K562 (cell line): ENCODE data around the gene TAF7L. TPM values are rescaled to one million over a fixed set of nuclear protein-coding genes. Genes with fewer than 3 reads are reported as not detected.

ENCODE experiments used
- ATAC-seq: fragments of 200-7000 bp; cut with Tn5 transposase; 3 replicates; pipeline ENCODE4 v1.9.1; 2020; ENCODE audit warnings: moderate library complexity
- BruUV-seq: library from RNA; stranded (reverse); fragments of 400-500 nt; replicated peaks from 2 replicates; lab custom pipeline; 2021; lab: Mats Ljungman, UMichigan
- CTCF ChIA-PET: fragments of 300-600 bp; formaldehyde crosslinking; extraction: SDS; loops from one replicate; lab custom pipeline; 2021; ENCODE audit warnings: low intra/inter-chr PET ratio; lab: Yijun Ruan, JAX
- POLR2A ChIA-PET: fragments of 300-600, 350-650 bp; sonication (Branson Sonifier 250); formaldehyde crosslinking; extraction: SDS; loops from one replicate; lab custom pipeline; 2021; ENCODE audit warnings: antibody characterized with exemption, inconsistent platforms; lab: Yijun Ruan, JAX
- DNase-seq, 4 experiments: peaks; one replicate each; pipeline versions ENCODE4 v3.0.0 to v3.0.0-alpha.2; 2011 to 2018; ENCODE audit warnings: low spot score in 3 of 4, mixed read lengths in 3 of 4; ENCODE audit errors: extremely low read depth in 1 of 4
- FAIRE-seq: peaks from 2 replicates; lab custom pipeline; 2011; peaks lifted over from hg19 to GRCh38; lab: Jason Lieb, UNC
- H2AFZ ChIP-seq: 2 replicates; pipeline ENCODE4 v1.6.0; 2011; ENCODE audit warnings: low read depth, low read length, control low read depth, inconsistent platforms
- H3K27ac ChIP-seq: fragments of 200-600 bp; 3 replicates; pipeline ENCODE4 v1.8.0; 2011; ENCODE audit warnings: low read depth, mild to moderate bottlenecking, control low read depth, inconsistent platforms, low read length, moderate library complexity, mixed read lengths; ENCODE audit errors: extremely low read depth
- H3K27me3 ChIP-seq, 2 experiments: fragments of 300-600 bp in 1 of 2; 2 replicates in 1 of 2; 3 replicates in 1 of 2; pipeline versions ENCODE4 v1.6.0 to v1.8.0; 2011; ENCODE audit warnings: inconsistent platforms in 2 of 2, low read length in 2 of 2, mild to moderate bottlenecking in 1 of 2, mixed read lengths in 1 of 2, moderate library complexity in 1 of 2; ENCODE audit not compliant: control insufficient read depth in 2 of 2, insufficient read depth in 2 of 2
- H3K36me3 ChIP-seq: fragments of 300-600 bp; 3 replicates; pipeline ENCODE4 v1.8.0; 2011; ENCODE audit warnings: mild to moderate bottlenecking, low read length, inconsistent platforms; ENCODE audit not compliant: control insufficient read depth, insufficient read depth
- H3K4me1 ChIP-seq, 2 experiments: fragments of 200-600 bp in 1 of 2; replicated peaks in 1 of 2; 2 replicates in 1 of 2; 3 replicates in 1 of 2; pipeline versions ENCODE4 v1.5.1 to v1.8.0; 2011; ENCODE audit warnings: inconsistent platforms in 2 of 2, low read length in 2 of 2, mild to moderate bottlenecking in 1 of 2, mixed read lengths in 1 of 2, moderate library complexity in 1 of 2; ENCODE audit not compliant: control insufficient read depth in 2 of 2, insufficient read depth in 2 of 2
- H3K4me2 ChIP-seq: 2 replicates; pipeline ENCODE4 v1.6.1; 2011; ENCODE audit warnings: low read length, control low read depth, inconsistent platforms, mixed read lengths; ENCODE audit not compliant: insufficient read depth
- H3K4me3 ChIP-seq: fragments of 200-600 bp; sonication (generic), shearing (Covaris generic); 2 replicates; pipeline ENCODE4 v1.5.1; 2016; ENCODE audit warnings: control low read depth, inconsistent platforms
- H3K79me2 ChIP-seq: fragments of 200-600 bp; 3 replicates; pipeline ENCODE4 v1.8.0; 2011; ENCODE audit warnings: low read length, inconsistent platforms; ENCODE audit not compliant: control insufficient read depth, insufficient read depth
- H3K9ac ChIP-seq, 2 experiments: 2 replicates each; pipeline versions ENCODE4 v1.6.0 to v1.6.1; 2011; ENCODE audit warnings: low read depth in 2 of 2, low read length in 2 of 2, control low read depth in 1 of 2, inconsistent platforms in 1 of 2, mild to moderate bottlenecking in 1 of 2, mixed read lengths in 1 of 2; ENCODE audit not compliant: insufficient read depth in 1 of 2
- H3K9me1 ChIP-seq: one replicate; pipeline ENCODE4 v1.6.0; 2011; ENCODE audit warnings: inconsistent platforms, mild to moderate bottlenecking, low read length, moderate library complexity; ENCODE audit not compliant: control insufficient read depth, insufficient read depth
- H3K9me3 ChIP-seq: replicated peaks from 2 replicates; pipeline ENCODE4 v1.5.1; 2011; ENCODE audit warnings: low read depth, low read length, inconsistent platforms; ENCODE audit not compliant: control insufficient read depth, insufficient read depth
- H4K20me1 ChIP-seq: replicated peaks from 2 replicates; pipeline ENCODE4 v1.6.1; 2011; ENCODE audit warnings: low read length, inconsistent platforms, mixed read lengths; ENCODE audit not compliant: control insufficient read depth, insufficient read depth
- GTF2F1 ChIP-seq: IDR thresholded peaks from 2 replicates; pipeline ENCODE4 v1.6.1; 2011; ENCODE audit warnings: low read depth, low read length, improper control_type of control experiment
- HDAC1 ChIP-seq, 2 experiments: fragments of 450-650 bp; IDR thresholded peaks; 2 replicates each; pipeline ENCODE4 v1.6.1; 2016 to 2017; ENCODE audit warnings: inconsistent platforms in 1 of 2, mild to moderate bottlenecking in 1 of 2, moderate library complexity in 1 of 2
- KDM5B ChIP-seq: fragments of 200-600 bp; sonication (generic); IDR thresholded peaks from 2 replicates; pipeline ENCODE4 v1.6.1; 2012; ENCODE audit warnings: low read depth, mild to moderate bottlenecking, moderate library complexity, low read length, control low read depth, inconsistent platforms; ENCODE audit not compliant: insufficient replicate concordance
- L3MBTL2 ChIP-seq: fragments of 450-650 bp; IDR thresholded peaks from 2 replicates; pipeline ENCODE4 v1.6.1; 2016; ENCODE audit warnings: mild to moderate bottlenecking, moderate library complexity
- MAZ ChIP-seq, 2 experiments: fragments of 450-650 bp in 1 of 2; sonication (generic) in 1 of 2; formaldehyde crosslinking; IDR thresholded peaks in 1 of 2; conservative IDR thresholded peaks in 1 of 2; 2 replicates each; pipeline versions ENCODE4 v1.4.0 to v1.5.0; 2020; ENCODE audit warnings: mild to moderate bottlenecking in 1 of 2, missing genetic modification reagents in 1 of 2
- MTA2 ChIP-seq: fragments of 450-650 bp; IDR thresholded peaks from 2 replicates; pipeline ENCODE4 v1.6.1; 2016; ENCODE audit warnings: low read depth
- NCOR1 ChIP-seq: fragments of 450-650 bp; IDR thresholded peaks from 2 replicates; pipeline ENCODE4 v1.6.1; 2016; ENCODE audit warnings: mild to moderate bottlenecking, moderate library complexity
- PRPF4 ChIP-seq: fragments of 200-400 bp; formaldehyde crosslinking; IDR thresholded peaks from one replicate; pipeline ENCODE4 v1.6.1; 2017; ENCODE audit warnings: low read length, low read depth, mild to moderate bottlenecking; ENCODE audit not compliant: insufficient read depth, poor library complexity, severe bottlenecking
- RAD51 ChIP-seq: fragments of 450-650 bp; IDR thresholded peaks from 2 replicates; pipeline ENCODE4 v1.7.1; 2016; ENCODE audit warnings: low read depth, mild to moderate bottlenecking, borderline replicate concordance
- SIRT6 ChIP-seq: IDR thresholded peaks from one replicate; pipeline ENCODE4 v1.6.1; 2012; ENCODE audit warnings: low read depth, mild to moderate bottlenecking, control low read depth, inconsistent platforms, low read length, moderate library complexity
- SMC3 ChIP-seq: conservative IDR thresholded peaks from 2 replicates; pipeline ENCODE4 v1.6.1; 2011; ENCODE audit warnings: low read depth, low read length, improper control_type of control experiment; ENCODE audit not compliant: insufficient read depth
- ZNF12 ChIP-seq: sonication (generic); formaldehyde crosslinking; IDR thresholded peaks from 2 replicates; pipeline ENCODE4 v1.4.0; 2020; ENCODE audit warnings: mild to moderate bottlenecking, missing genetic modification reagents
- ZNF75A ChIP-seq: fragments of 450-650 bp; formaldehyde crosslinking; IDR thresholded peaks from 2 replicates; pipeline ENCODE4 v1.4.0; 2020; ENCODE audit warnings: mild to moderate bottlenecking
- WGBS: fragments of 100-300 bp; shearing (Covaris generic); methylation state at CpG from one replicate; pipeline ENCODE4 v1.1.6; 2016; ENCODE audit warnings: low coverage, mixed read lengths; ENCODE audit not compliant: insufficient coverage; ENCODE audit errors: missing lambda C conversion rate; 5-methylcytosine and 5-hydroxymethylcytosine counted together
- in situ Hi-C: fragments of 300-500 bp; cut with MboI; formaldehyde crosslinking; loops from 4 replicates; pipeline ENCODE4 v1.15.0; 2018; ENCODE audit warnings: inconsistent platforms, mixed read lengths
- intact Hi-C: fragments of 100-400 bp; cut with micrococcal nuclease; formaldehyde crosslinking; loops from 2 replicates; pipeline ENCODE4 v1.14.2; 2022
- polyA plus RNA-seq, 8 experiments: library from polyadenylated mRNA; depleted of rRNA in 4 of 8; stranded (reverse) in 5 of 8; unstranded in 3 of 8; fragments of >200 nt; fragmentation: Nextera tagmentation in 2 of 8; fragmentation: Illumina TruSeq in 1 of 8; extraction: Ambion mirVana in 2 of 8; extraction: Trizol in 1 of 8; gene quantifications; 2 replicates each; pipeline versions ENCODE4 v1.2.1 to v1.2.3, GENCODE V29; 2011 to 2014; ENCODE audit warnings: inconsistent platforms in 1 of 8, missing spikeins in 1 of 8
- total RNA-seq, 7 experiments: library from RNA; depleted of rRNA in 6 of 7; stranded (reverse); fragments of >200 nt in 6 of 7; fragmentation: Illumina TruSeq in 2 of 7; extraction: Trizol in 2 of 7; gene quantifications; 2 replicates each; pipeline versions ENCODE4 v1.2.1 to v1.2.3, GENCODE V29; 2011 to 2021; ENCODE audit warnings: low replicate concordance in 1 of 7
- TF ChIP-seq, protein P1 (sequence below): sonication (generic); formaldehyde crosslinking; IDR thresholded peaks from 2 replicates; pipeline ENCODE4 v1.9.0; 2022; ENCODE audit warnings: mild to moderate bottlenecking, missing genetic modification reagents
- TF ChIP-seq, protein P2 (sequence below): sonication (generic); formaldehyde crosslinking; IDR thresholded peaks from 2 replicates; pipeline ENCODE4 v1.8.1; 2023; ENCODE audit warnings: mild to moderate bottlenecking, missing genetic modification reagents
- TF ChIP-seq, protein P3 (sequence below): IDR thresholded peaks from 2 replicates; pipeline ENCODE4 v1.6.1; 2011; ENCODE audit warnings: borderline replicate concordance, low read depth, mild to moderate bottlenecking, moderate library complexity, low read length; ENCODE audit not compliant: insufficient read depth, poor library complexity, severe bottlenecking

The TAF7L gene
- total and polyA plus RNA-seq, 9 of the 15 experiments (the other 6 are each of a cell fraction or from before 2014, with no cell fraction given), result 0.07 TPM; not detected in 6

GRCh38 chrX:101287402-101287801 is 3.7 kb downstream of the TAF7L start:
- peak; percentile 13 to 49 (median 20) for DNase-seq
- no peak overlapping the region for H3K27ac ChIP-seq
- H3K4me3 ChIP-seq, result no peak overlapping the region
- ChIA-PET CTCF (interaction anchor here (0.9 kb wide), 1 partner anchor 602 kb away, joined by 4 read pairs; no protein-coding TSS in a partner anchor), POLR2A (no interaction called here)
- H3K36me3 ChIP-seq, result no peaks in the 10 kb centered on the region
- intact Hi-C loops, result loop anchor here (1.0 to 10.0 kb wide), 3 partner anchors 27 to 603 kb away; no protein-coding TSS in a partner anchor
- 0% methylated on average over 2 of the region's 2 CpGs for WGBS
- no peaks in the 10 kb centered on the region for H3K4me1 ChIP-seq
- H2AFZ ChIP-seq, result no peak overlapping the region
- no peaks in the 10 kb centered on the region for H4K20me1 ChIP-seq
- H3K9me3 ChIP-seq, result no peaks in the 10 kb centered on the region
- H3K4me2 ChIP-seq, result no peak overlapping the region
- in situ Hi-C loops, result no loop called here
- no peaks in the 10 kb centered on the region for H3K79me2 ChIP-seq
- FAIRE-seq, result peak; percentile 75
- peak; percentile 81 for ATAC-seq
- H3K27me3 ChIP-seq, result no peaks in the 10 kb centered on the region; a peak in 1 of 5 replicates
- H3K9ac ChIP-seq, result no peak overlapping the region
- BruUV-seq, result no TSS peak
- no peaks in the 10 kb centered on the region for H3K9me1 ChIP-seq
- TF ChIP-seq, protein P1, sequence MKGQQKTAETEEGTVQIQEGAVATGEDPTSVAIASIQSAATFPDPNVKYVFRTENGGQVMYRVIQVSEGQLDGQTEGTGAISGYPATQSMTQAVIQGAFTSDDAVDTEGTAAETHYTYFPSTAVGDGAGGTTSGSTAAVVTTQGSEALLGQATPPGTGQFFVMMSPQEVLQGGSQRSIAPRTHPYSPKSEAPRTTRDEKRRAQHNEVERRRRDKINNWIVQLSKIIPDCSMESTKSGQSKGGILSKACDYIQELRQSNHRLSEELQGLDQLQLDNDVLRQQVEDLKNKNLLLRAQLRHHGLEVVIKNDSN (CRISPR knock-in tag), result no peak
- TF ChIP-seq, protein P2, sequence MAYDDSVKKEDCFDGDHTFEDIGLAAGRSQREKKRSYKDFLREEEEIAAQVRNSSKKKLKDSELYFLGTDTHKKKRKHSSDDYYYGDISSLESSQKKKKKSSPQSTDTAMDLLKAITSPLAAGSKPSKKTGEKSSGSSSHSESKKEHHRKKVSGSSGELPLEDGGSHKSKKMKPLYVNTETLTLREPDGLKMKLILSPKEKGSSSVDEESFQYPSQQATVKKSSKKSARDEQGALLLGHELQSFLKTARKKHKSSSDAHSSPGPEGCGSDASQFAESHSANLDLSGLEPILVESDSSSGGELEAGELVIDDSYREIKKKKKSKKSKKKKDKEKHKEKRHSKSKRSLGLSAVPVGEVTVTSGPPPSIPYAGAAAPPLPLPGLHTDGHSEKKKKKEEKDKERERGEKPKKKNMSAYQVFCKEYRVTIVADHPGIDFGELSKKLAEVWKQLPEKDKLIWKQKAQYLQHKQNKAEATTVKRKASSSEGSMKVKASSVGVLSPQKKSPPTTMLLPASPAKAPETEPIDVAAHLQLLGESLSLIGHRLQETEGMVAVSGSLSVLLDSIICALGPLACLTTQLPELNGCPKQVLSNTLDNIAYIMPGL (CRISPR knock-in tag), result no peak
- TF ChIP-seq PRPF4 (no peak), NCOR1 (no peak), ZNF75A (CRISPR knock-in tag) (no peak), MTA2 (no peak), SMC3 (0 out of 2 replicates have a peak, but pooled peaks have one; percentile 12), ZNF12 (CRISPR knock-in tag) (no peak), L3MBTL2 (no peak), GTF2F1 (no peak), SIRT6 (no peak), MAZ (CRISPR knock-in tag; conservative IDR thresholded peaks at IDR 0.05 in 1 of 2, IDR thresholded peaks at IDR 0.05 in 1 of 2) (no peak), HDAC1 (IDR thresholded peaks at IDR 0.05) (no peak), RAD51 (no peak), KDM5B (no peak)
- TF ChIP-seq, protein P3, sequence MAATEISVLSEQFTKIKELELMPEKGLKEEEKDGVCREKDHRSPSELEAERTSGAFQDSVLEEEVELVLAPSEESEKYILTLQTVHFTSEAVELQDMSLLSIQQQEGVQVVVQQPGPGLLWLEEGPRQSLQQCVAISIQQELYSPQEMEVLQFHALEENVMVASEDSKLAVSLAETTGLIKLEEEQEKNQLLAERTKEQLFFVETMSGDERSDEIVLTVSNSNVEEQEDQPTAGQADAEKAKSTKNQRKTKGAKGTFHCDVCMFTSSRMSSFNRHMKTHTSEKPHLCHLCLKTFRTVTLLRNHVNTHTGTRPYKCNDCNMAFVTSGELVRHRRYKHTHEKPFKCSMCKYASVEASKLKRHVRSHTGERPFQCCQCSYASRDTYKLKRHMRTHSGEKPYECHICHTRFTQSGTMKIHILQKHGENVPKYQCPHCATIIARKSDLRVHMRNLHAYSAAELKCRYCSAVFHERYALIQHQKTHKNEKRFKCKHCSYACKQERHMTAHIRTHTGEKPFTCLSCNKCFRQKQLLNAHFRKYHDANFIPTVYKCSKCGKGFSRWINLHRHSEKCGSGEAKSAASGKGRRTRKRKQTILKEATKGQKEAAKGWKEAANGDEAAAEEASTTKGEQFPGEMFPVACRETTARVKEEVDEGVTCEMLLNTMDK, result no peak
